GM19025 (cell line): ENCODE measurements around the gene MRTFA.

Source experiments
- ATAC-seq: cut with Tn5 transposase; IDR thresholded peaks from one replicate; pipeline ENCODE4 v1.9.1; 2021; ENCODE audit warnings: mild to moderate bottlenecking, low read depth, moderate library complexity; ENCODE audit not compliant: unreplicated experiment

Gene MRTFA

DNA sequence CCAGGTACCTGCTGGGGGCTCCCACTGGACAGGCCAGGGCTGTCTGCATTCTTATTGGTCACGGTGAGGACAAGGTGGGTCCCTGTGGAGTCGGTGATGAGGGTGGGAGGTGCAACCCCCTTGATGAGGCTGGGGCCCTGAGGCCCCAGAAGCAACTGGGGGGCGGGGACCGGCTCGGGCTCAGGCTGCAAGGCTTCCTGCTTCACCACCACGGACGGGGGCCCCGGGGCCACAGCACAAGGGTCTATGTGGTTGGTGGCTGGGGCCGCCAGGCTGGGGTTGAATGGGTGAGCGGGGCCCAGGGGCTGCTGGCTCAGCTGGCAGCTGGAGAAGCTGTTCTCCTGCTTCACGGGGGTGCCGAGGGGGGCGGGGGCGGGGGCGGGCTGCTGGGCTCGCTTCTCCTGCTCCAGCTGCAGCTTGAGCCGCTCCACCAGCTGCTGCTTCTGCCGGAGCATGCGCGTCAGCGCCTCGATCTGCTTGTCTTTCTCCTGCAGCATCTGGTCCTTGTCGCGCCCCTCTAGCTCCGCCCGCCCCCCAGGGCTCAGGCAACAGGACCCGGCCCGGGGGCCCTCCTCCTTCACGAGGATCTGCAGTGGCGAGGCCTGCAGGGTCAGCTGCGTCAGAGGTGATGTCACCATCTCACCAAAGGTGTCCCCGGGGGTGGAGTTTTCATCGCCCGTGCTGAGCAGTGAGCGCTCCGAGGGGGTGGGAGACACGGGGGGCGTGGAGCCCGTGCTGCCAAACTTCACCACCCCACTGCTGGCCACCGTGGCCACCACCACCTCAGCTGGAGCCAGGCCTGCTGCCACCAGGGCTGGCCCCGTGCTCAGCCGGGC is 217.9 kb downstream of the MRTFA start:
- ATAC-seq: no peak

DNA sequence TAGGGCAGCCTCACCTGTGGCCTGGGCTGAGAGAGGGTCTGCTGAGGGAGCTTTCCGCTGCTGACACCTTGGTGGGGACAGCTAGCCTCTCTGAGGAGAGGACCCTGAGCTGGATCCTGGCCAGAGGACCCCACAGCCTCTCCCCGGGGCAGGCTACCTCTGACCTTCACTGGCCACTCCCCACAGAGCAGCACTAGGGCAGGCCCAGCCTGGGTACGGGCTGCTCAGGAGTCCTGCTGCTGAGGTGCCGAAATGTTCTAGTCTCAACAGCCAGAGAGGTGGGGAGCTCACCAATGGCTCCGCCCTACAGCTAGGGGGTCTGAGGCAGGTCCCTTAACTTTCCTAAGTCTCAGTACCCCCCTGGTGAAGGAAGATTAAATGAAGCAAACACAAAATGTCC is 218.6 kb downstream of the MRTFA start:
- ATAC-seq: no peak

DNA sequence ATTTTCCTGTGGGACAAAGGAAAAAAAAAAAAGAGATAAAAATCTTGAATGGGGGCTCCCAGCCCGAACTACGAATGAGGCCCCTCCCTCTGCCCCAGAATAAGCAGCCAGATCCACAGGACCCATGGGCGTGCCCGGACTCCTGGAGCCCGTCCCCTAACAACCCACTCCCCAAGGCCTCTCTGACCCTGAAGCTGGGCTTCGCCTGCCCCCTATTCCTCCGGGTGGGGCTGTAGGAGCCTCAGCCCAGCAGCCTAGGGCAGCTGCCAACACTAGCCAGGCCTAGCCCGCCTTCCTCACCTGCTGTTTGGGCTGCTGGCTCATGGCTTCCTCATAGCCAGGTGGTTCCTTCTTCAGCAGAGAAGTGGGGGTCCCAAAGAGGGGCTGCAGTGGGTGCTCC is 219.5 kb downstream of the MRTFA start:
- ATAC-seq: no peak

- no peak for ATAC-seq
Observed at GRCh38 chr22:40416636-40417035, 219.9 kb downstream of the MRTFA start.

- ATAC-seq: no peak
Observed at GRCh38 chr22:40416267-40416570, 220.3 kb downstream of the MRTFA start.

DNA sequence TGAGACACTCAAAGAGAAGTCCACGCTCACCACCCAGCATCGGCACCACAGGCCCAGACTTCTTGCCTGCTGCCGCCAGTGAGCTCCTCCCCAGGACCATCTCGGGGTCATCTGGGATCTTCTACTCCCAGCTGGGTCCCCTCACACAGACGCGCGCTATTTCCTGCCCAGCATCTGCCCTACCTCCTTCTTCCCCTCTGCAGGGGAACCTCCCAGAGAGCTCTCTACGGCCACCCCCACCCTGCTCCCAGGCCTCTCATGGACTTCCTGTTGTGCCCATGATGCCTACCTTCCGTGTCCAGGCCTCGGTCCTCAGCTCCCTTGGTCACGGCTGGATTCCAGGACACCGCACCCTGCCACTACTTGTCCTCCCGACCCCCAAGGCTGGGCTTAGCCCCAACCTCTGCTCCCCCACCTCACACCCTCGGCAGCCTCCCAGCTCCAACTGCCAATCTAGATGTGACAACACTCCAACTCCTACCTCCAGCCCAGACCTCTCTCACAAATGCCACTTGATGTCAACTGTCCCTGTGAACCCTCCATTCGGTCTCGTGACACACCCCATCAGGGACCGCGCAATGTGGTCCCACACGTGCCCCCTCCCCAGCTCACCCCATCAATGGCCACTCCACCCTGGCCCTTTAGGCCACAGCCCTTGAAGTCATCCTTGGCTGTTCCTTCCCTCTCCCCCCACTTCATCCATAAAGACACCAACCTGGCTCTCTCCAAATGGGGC is 220.8 kb downstream of the MRTFA start:
- no peak for ATAC-seq

DNA sequence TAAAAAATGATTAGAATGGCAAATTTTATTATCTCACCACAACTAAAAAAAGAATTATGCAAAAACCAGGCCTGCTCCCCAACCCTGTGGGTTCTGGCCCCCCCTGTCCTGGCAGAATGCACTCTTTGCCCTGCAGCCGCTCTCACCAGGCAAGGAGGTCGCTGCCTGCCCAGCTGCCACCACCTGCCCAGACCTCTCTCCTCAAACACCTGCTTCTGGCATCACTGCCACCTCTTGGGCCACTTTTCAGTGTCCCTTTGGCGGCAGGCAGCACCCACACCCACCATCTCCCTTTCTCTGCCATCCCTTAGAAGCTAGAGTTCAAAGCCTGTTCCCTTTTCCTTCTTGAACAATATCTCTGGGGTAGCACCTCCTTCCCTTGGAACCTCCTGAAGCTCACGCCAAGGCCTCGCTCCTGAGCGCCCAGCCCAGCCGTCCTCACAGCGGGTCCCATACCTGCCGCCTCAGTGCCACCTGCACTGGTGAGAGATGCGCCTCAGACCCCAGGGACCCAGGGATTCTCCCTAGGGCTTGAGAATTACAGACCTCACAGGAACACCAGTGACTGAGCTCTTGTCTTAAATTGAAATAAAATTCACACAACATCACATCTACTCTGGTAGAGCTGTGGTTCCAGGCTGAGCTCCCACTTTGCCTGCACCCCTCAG is 221.5 kb downstream of the MRTFA start:
- no peak for ATAC-seq

DNA sequence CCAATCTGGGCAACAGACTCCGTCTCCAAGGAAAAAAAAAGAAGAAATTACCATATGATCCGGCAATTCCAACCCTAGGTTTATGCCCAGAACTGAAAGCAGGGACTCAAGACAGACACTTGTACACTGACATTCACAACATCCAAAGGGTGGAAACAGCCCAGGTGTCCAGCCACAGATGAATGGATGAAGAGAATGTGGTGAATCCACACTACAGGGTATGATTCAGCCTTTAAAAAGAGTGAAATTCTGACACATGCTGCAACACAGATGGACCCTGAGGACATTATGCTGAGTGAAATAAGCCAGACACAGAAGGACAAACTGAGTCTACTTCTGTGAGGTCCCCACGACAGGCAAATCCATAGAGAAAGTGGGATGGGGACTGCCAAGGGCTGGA is 222.2 kb downstream of the MRTFA start:
- no peak for ATAC-seq

DNA sequence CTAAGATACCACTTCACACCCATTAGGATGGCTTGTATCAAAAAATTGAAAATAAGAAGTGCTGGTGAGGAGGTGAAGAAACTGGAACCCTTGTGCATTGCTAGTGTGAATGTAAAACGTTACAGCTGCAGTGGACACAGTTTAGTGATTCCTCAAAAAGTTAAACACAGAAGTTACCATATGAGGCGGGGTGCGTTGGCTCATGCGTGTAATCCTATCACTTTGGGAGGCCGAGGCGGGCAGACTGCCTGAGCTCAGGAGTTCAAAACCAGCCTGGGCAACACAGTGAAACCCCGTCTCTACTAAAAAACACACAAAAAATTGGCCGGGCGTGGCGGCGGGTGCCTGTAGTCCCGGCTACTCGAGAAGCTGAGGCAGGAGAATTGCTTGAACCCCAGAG is 222.6 kb downstream of the MRTFA start:
- ATAC-seq: no peak

GRCh38 chr22:40412441-40412840 is 224.1 kb downstream of the MRTFA start:
- peak; percentile 46 for ATAC-seq

DNA sequence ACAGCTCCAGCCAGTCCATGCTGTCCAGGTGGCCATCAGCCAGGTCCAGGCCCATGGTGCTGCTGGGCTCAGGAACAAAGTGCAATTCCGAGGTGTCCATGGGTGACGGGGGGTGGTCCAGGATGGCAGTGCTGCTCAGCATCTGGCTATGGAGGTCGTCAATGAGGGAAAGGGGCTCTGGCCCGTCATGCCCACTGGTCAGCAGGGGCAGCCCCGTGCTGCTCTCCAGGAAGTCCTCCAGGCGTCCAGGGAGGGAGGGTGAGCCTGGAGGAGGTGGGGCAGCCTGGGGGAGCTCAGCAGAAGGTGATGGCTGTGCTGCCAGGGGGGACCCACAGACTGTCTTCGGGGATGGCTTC is 225.0 kb downstream of the MRTFA start:
- no peak for ATAC-seq

DNA sequence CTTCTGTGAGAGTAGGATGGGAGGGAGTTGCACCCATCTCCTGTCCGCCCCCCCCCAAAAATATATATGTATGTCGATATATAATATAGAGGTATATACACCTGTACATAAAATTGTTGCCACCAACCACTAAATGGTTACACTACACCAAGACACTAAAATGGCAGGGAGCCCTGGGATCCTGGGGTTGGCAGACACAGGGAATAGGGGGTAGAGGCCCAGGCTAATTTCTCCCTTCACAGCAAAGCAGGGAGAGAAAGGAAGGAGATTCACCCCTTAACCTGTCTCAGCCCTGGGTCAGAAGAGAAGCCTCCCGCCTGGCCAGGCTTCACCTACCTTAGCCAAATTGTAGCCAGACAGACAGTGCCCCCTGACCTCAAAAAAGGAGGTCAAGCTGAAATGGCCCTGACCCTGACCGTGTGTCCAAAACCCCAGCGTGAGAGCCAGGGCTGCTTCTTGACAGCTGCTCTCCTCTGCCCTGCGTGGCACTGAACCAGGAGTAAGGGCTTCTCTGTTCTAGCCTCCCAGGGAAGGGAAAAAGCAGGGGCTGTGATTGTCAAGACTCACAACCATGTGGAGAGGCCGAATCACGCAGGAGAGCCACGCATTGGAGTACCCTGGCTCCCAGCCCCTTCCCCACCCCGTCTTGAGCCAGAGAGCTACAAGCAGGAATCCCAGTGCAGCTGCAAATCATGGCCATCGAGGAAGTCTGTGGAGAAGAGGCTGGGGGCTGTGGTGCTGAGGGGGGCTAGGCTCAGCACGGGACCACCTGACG is 225.6 kb downstream of the MRTFA start:
- ATAC-seq: no peak

GRCh38 chr22:40410272-40410671 is 226.2 kb downstream of the MRTFA start:
- no peak for ATAC-seq

GRCh38 chr22:40409613-40410113 is 226.9 kb downstream of the MRTFA start:
- ATAC-seq: no peak

DNA sequence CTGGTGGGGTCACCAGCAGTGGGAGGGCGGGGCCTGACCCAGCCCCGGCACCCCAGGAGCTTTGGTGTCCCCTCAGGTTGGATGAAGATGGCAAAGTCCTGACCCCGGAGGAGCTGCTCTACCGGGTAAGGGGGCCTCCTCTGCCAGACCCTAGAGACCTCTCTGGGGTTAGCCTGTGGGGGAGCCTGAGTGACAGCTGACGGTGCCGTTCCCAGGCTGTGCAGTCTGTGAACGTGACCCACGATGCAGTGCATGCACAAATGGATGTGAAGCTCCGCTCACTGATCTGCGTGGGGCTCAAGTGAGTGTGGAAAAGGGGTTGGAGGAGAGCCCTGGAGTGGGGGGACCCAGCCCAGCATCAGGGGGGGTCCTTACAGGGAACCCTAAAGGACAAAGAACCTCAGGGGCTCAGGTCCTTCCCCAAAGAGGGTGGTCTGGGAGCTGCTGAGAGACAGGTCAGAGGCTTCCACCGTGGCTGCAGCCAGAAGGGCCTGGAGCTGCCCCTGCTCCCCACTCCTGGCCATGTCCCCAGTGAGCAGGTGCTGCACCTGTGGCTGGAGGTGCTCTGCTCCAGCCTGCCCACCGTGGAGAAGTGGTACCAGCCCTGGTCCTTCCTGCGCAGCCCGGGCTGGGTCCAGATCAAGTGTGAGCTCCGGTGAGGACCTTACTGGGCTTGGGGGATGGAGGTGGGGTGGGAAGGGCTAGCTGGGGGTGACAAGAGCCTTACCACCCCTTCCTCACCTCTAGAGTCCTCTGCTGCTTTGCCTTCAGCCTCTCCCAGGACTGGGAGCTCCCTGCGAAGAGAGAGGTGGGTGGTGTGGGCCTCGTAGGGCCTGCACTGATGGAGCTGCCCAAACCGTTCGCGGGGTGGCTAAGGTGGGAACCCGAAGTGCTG is 227.6 kb downstream of the MRTFA start:
- ATAC-seq: no peak

GRCh38 chr22:40407831-40408717 is 228.4 kb downstream of the MRTFA start:
- ATAC-seq: no peak

- ATAC-seq: no peak
Observed at GRCh38 chr22:40407021-40407761, 229.3 kb downstream of the MRTFA start.
